H9 (cell line): ENCODE results near the gene SYT2. TPM values are rescaled to one million over a fixed set of nuclear protein-coding genes. Genes with fewer than 3 reads are reported as not detected.

Source experiments
- DNase-seq: peaks from one replicate; pipeline ENCODE4 v3.0.0-alpha.2; 2017
- H2AFZ ChIP-seq: one replicate; pipeline ENCODE4 v1.6.1; 2013; ENCODE audit warnings: mild to moderate bottlenecking, low read length, control low read depth, moderate library complexity
- H2AK5ac ChIP-seq: 2 replicates; pipeline ENCODE4 v1.6.1; 2013; ENCODE audit warnings: low read length, control low read depth, mixed read lengths; ENCODE audit not compliant: insufficient read length
- H2BK120ac ChIP-seq: one replicate; pipeline ENCODE4 v1.6.1; 2013; ENCODE audit warnings: low read depth, mild to moderate bottlenecking, low read length, control low read depth, inconsistent platforms; ENCODE audit not compliant: poor library complexity, severe bottlenecking
- H2BK12ac ChIP-seq: 2 replicates; pipeline ENCODE4 v1.6.1; 2013; ENCODE audit warnings: low read length, control low read depth, mixed read lengths, low read depth; ENCODE audit not compliant: insufficient read length
- H2BK15ac ChIP-seq: 2 replicates; pipeline ENCODE4 v1.6.1; 2013; ENCODE audit warnings: low read depth, low read length, control low read depth
- H2BK20ac ChIP-seq: one replicate; pipeline ENCODE4 v1.6.1; 2013; ENCODE audit warnings: low read depth, mild to moderate bottlenecking, low read length, control low read depth, inconsistent platforms; ENCODE audit not compliant: poor library complexity, severe bottlenecking
- H2BK5ac ChIP-seq: 2 replicates; pipeline ENCODE4 v1.6.1; 2013; ENCODE audit warnings: low read length, control low read depth, mixed read lengths; ENCODE audit not compliant: insufficient read length
- H3K14ac ChIP-seq: 2 replicates; pipeline ENCODE4 v1.6.1; 2013; ENCODE audit warnings: low read length, control low read depth; ENCODE audit not compliant: insufficient read depth
- H3K18ac ChIP-seq: 2 replicates; pipeline ENCODE4 v1.6.1; 2013; ENCODE audit warnings: low read depth, mild to moderate bottlenecking, mixed read lengths, low read length, control low read depth; ENCODE audit not compliant: insufficient read length
- H3K23ac ChIP-seq: 2 replicates; pipeline ENCODE4 v1.6.1; 2013; ENCODE audit warnings: low read length, control low read depth, mixed read lengths, low read depth; ENCODE audit not compliant: insufficient read length
- H3K23me2 ChIP-seq: 2 replicates; pipeline ENCODE4 v1.6.1; 2013; ENCODE audit warnings: low read depth, mild to moderate bottlenecking, mixed read lengths, low read length, control low read depth; ENCODE audit not compliant: insufficient read length, poor library complexity, severe bottlenecking
- H3K27ac ChIP-seq: 2 replicates; pipeline ENCODE4 v1.5.1; 2013; ENCODE audit warnings: low read length, control low read depth, mixed read lengths, low read depth; ENCODE audit not compliant: insufficient read length
- H3K27me3 ChIP-seq: 2 replicates; pipeline ENCODE4 v1.6.1; 2013; ENCODE audit warnings: low read length, control low read depth, inconsistent platforms; ENCODE audit not compliant: insufficient read depth
- H3K4ac ChIP-seq: 2 replicates; pipeline ENCODE4 v1.6.1; 2013; ENCODE audit warnings: low read depth, mild to moderate bottlenecking, control low read depth, inconsistent platforms, low read length, moderate library complexity
- H3K4me1 ChIP-seq: 2 replicates; pipeline ENCODE4 v1.6.1; 2013; ENCODE audit warnings: low read length, control low read depth, inconsistent platforms; ENCODE audit not compliant: insufficient read depth
- H3K4me2 ChIP-seq: 2 replicates; pipeline ENCODE4 v1.6.1; 2013; ENCODE audit warnings: low read length, control low read depth, mixed read lengths; ENCODE audit not compliant: insufficient read length, insufficient read depth
- H3K56ac ChIP-seq: 2 replicates; pipeline ENCODE4 v1.6.1; 2013; ENCODE audit warnings: low read depth, mild to moderate bottlenecking, mixed read lengths, low read length, control low read depth; ENCODE audit not compliant: insufficient read length
- H3K79me1 ChIP-seq: 2 replicates; pipeline ENCODE4 v1.6.1; 2013; ENCODE audit warnings: low read depth, mild to moderate bottlenecking, moderate library complexity, low read length, control low read depth, inconsistent platforms; ENCODE audit not compliant: insufficient read depth, poor library complexity, severe bottlenecking
- H3K79me2 ChIP-seq: 2 replicates; pipeline ENCODE4 v1.6.1; 2013; ENCODE audit warnings: low read length, control low read depth, inconsistent platforms; ENCODE audit not compliant: insufficient read depth
- H3K9ac ChIP-seq: 2 replicates; pipeline ENCODE4 v1.6.1; 2013; ENCODE audit warnings: low read length, control low read depth, mixed read lengths; ENCODE audit not compliant: insufficient read length; ENCODE audit errors: extremely low read depth
- H3K9me3 ChIP-seq: one replicate; pipeline ENCODE4 v1.6.1; 2013; ENCODE audit warnings: low read depth, low read length, inconsistent platforms; ENCODE audit not compliant: control insufficient read depth
- H3T11ph ChIP-seq: one replicate; pipeline ENCODE4 v1.6.1; 2013; ENCODE audit warnings: mild to moderate bottlenecking, low read length, control low read depth, inconsistent platforms
- H4K20me1 ChIP-seq: one replicate; pipeline ENCODE4 v1.6.1; 2013; ENCODE audit not compliant: control insufficient read depth, insufficient read length, insufficient read depth
- H4K5ac ChIP-seq: 2 replicates; pipeline ENCODE4 v1.6.1; 2013; ENCODE audit warnings: low read depth, mild to moderate bottlenecking, mixed read lengths, low read length, control low read depth; ENCODE audit not compliant: insufficient read length
- H4K8ac ChIP-seq: replicated peaks from 2 replicates; pipeline ENCODE4 v1.6.1; 2013; ENCODE audit warnings: low read length, control low read depth, mixed read lengths, low read depth; ENCODE audit not compliant: insufficient read length
- H4K91ac ChIP-seq: 2 replicates; pipeline ENCODE4 v1.6.1; 2013; ENCODE audit warnings: low read depth, mild to moderate bottlenecking, moderate library complexity, mixed read lengths, low read length, control low read depth; ENCODE audit not compliant: insufficient read length
- H3K27ac Mint-ChIP-seq, 3 experiments: 2 replicates in 2 of 3; 3 replicates in 1 of 3; pipeline ENCODE4 v1.8.0; 2020 to 2021; ENCODE audit warnings: mixed read lengths in 3 of 3, mild to moderate bottlenecking in 1 of 3, moderate library complexity in 1 of 3
- H3K27me3 Mint-ChIP-seq: 2 replicates; pipeline ENCODE4 v1.8.0; 2021; ENCODE audit warnings: low read depth, mild to moderate bottlenecking, moderate library complexity, mixed read lengths
- H3K36me3 Mint-ChIP-seq, 3 experiments: 2 replicates in 2 of 3; 3 replicates in 1 of 3; pipeline ENCODE4 v1.8.0; 2020 to 2021; ENCODE audit warnings: low read depth in 3 of 3, mixed read lengths in 3 of 3; ENCODE audit not compliant: insufficient read depth in 1 of 3
- H3K4me1 Mint-ChIP-seq, 2 experiments: 2 replicates each; pipeline ENCODE4 v1.8.0; 2020; ENCODE audit warnings: mixed read lengths in 2 of 2
- H3K4me3 Mint-ChIP-seq, 2 experiments: 2 replicates in 1 of 2; 3 replicates in 1 of 2; pipeline ENCODE4 v1.8.0; 2020 to 2021; ENCODE audit warnings: mild to moderate bottlenecking in 2 of 2, mixed read lengths in 2 of 2, moderate library complexity in 1 of 2
- H3K9me3 Mint-ChIP-seq, 2 experiments: 2 replicates in 1 of 2; 3 replicates in 1 of 2; pipeline ENCODE4 v1.8.0; 2020; ENCODE audit warnings: mild to moderate bottlenecking in 2 of 2, mixed read lengths in 2 of 2, moderate library complexity in 1 of 2
- WGBS: extraction: QIAGEN DNeasy Blood & Tissue Kit; methylation state at CpG from one replicate; pipeline ENCODE4 v1.1.7; 2013; ENCODE audit warnings: missing lambda C conversion rate, low lambda C conversion rate, mixed read lengths; ENCODE audit not compliant: insufficient read length; ENCODE audit errors: extremely low coverage; 5-methylcytosine and 5-hydroxymethylcytosine counted together
- total RNA-seq: library from RNA; stranded (reverse); gene quantifications from 2 replicates; pipeline ENCODE4 v1.2.1, GENCODE V29; 2021
- TF ChIP-seq, protein P1 (sequence below): fragments of 200-600 bp; sonication (generic); conservative IDR thresholded peaks from 3 replicates; pipeline ENCODE4 v1.8.0; 2021; ENCODE audit warnings: antibody characterized with exemption, mild to moderate bottlenecking

SYT2 gene
- total RNA-seq, 1 experiment from 2014 or later: 3.3 TPM

DNA sequence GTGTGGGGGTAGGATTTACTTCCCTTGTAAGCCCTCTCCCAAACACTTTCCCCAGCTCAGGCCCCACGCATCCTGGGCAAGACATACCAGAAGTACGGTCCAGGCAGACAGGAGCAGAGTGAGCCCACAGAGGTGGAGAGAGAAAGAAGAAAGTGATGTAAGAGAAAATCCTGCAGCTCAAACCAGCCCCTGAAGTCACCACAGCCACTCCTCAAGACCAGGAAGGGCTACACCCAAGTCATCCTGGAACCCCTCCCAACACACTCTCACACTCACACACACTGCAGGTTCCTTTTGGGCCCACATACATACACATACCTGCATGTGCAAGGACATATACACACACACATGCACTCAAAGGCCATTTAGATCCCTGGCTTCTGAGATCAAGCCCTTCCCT lies 106.8 kb downstream of the SYT2 start:
- H3K4me1 Mint-ChIP-seq: peaks cover 7 to 9% of the 10 kb centered on the region in 2 experiments; a peak in 3 of 4 replicates
- no peaks in the 10 kb centered on the region for H3K79me1 ChIP-seq
- no peak overlapping the region for H3K9ac ChIP-seq
- H3T11ph ChIP-seq: no peak overlapping the region
- H2BK12ac ChIP-seq: no peak overlapping the region
- DNase-seq: no peak
- H3K14ac ChIP-seq: no peak overlapping the region
- H3K27ac Mint-ChIP-seq: peak overlapping the region in 1 of 3 experiments; percentile 25; a peak in 2 of 7 replicates
- no peaks in the 10 kb centered on the region for H3K9me3 Mint-ChIP-seq
- no peak overlapping the region for H3K4ac ChIP-seq
- H3K27me3 ChIP-seq: no peaks in the 10 kb centered on the region
- no peak overlapping the region for H2BK15ac ChIP-seq
- H2AFZ ChIP-seq: no peak overlapping the region
- no peak overlapping the region for H2AK5ac ChIP-seq
- TF ChIP-seq, protein P1, sequence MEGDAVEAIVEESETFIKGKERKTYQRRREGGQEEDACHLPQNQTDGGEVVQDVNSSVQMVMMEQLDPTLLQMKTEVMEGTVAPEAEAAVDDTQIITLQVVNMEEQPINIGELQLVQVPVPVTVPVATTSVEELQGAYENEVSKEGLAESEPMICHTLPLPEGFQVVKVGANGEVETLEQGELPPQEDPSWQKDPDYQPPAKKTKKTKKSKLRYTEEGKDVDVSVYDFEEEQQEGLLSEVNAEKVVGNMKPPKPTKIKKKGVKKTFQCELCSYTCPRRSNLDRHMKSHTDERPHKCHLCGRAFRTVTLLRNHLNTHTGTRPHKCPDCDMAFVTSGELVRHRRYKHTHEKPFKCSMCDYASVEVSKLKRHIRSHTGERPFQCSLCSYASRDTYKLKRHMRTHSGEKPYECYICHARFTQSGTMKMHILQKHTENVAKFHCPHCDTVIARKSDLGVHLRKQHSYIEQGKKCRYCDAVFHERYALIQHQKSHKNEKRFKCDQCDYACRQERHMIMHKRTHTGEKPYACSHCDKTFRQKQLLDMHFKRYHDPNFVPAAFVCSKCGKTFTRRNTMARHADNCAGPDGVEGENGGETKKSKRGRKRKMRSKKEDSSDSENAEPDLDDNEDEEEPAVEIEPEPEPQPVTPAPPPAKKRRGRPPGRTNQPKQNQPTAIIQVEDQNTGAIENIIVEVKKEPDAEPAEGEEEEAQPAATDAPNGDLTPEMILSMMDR: no peak
- H2BK20ac ChIP-seq: no peak overlapping the region
- H3K56ac ChIP-seq: no peak overlapping the region
- no peak overlapping the region for H4K91ac ChIP-seq
- H4K8ac ChIP-seq: no peak overlapping the region
- no peak overlapping the region for H3K4me2 ChIP-seq
- no peak overlapping the region for H3K4me3 Mint-ChIP-seq
- no peak overlapping the region for H3K23ac ChIP-seq
- H3K27ac ChIP-seq: no peak overlapping the region
- WGBS: no CpG with 5 or more reads among the region's 2 CpGs
- no peak overlapping the region for H3K18ac ChIP-seq
- H2BK5ac ChIP-seq: no peak overlapping the region
- H3K27me3 Mint-ChIP-seq: no peaks in the 10 kb centered on the region
- no peaks in the 10 kb centered on the region for H3K9me3 ChIP-seq
- H4K5ac ChIP-seq: no peak overlapping the region
- H3K23me2 ChIP-seq: no peaks in the 10 kb centered on the region
- no peaks in the 10 kb centered on the region for H3K79me2 ChIP-seq
- no peak overlapping the region for H2BK120ac ChIP-seq
- no peaks in the 10 kb centered on the region for H3K4me1 ChIP-seq
- H3K36me3 Mint-ChIP-seq: peaks cover 0 to 1% (median 0%) of the 10 kb centered on the region in 3 experiments; a peak in 2 of 7 replicates
- no peaks in the 10 kb centered on the region for H4K20me1 ChIP-seq
